ENCODE data around the gene WDR19. TPM values are rescaled to one million over a fixed set of nuclear protein-coding genes. Genes with fewer than 3 reads are reported as not detected.
"Not testable (repeated sequence)": the region's sequence is repeated elsewhere in the genome, so short reads cannot be mapped to it uniquely, and the experiment has no call there.

The WDR19 gene
- total RNA-seq, 1 experiment from 2014 or later: 23.3 TPM

DNA sequence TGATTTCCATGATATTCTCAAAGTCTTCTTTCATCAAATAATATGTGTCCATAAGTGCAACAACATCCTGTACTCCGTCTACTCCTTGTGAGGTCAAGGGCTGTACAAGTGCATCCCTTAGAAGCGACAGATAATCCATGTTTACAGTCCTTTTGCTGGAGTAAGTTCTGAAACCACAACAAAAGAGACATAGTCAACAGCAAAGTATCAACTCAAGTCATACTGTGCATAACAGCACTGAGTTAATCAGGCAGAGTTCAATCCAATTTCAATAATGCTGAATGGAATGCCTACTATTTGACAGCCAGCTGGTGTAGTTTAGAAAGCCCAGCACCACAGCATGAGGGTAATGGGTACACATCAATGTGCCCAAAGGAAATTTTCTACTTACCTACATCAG, 109.4 kb downstream of the WDR19 start:
- Histone ChIP-seq H2AK5ac (ENCODE audit: insufficient read length, low read length) (no peak overlapping the region), H3K27me3 (ENCODE audit: insufficient read depth, low read length) (no peaks in the 10 kb centered on the region), H4K91ac (ENCODE audit: insufficient read length, low read depth, low read length) (no peak overlapping the region), H3K18ac (ENCODE audit: insufficient read length, low read depth, low read length) (no peak overlapping the region), H2BK20ac (ENCODE audit: low read depth, low read length, poor library complexity, severe bottlenecking) (no peak overlapping the region), H3K14ac (ENCODE audit: insufficient read depth, low read length) (no peak overlapping the region), H3K4me2 (ENCODE audit: insufficient read depth, insufficient read length, low read length) (no peak overlapping the region), H3K4ac (ENCODE audit: low read depth, low read length) (no peak overlapping the region), H3K9me3 (ENCODE audit: control insufficient read depth, low read depth, low read length) (no peaks in the 10 kb centered on the region), H2AFZ (ENCODE audit: low read length) (no peak overlapping the region), H3K4me1 (ENCODE audit: insufficient read depth, low read length) (0 out of 2 replicates have a peak, but pooled peaks cover 2% of the 10 kb centered on the region), H3K79me1 (ENCODE audit: insufficient read depth, low read depth, low read length, poor library complexity, severe bottlenecking) (no peaks in the 10 kb centered on the region), H3T11ph (ENCODE audit: low read length) (no peak overlapping the region), H2BK12ac (ENCODE audit: insufficient read length, low read depth, low read length) (no peak overlapping the region), H2BK120ac (ENCODE audit: low read depth, low read length, poor library complexity, severe bottlenecking) (no peak overlapping the region), H2BK15ac (ENCODE audit: low read depth, low read length) (no peak overlapping the region), H2BK5ac (ENCODE audit: insufficient read length, low read length) (no peak overlapping the region), H4K8ac (replicated peaks; ENCODE audit: insufficient read length, low read depth, low read length) (no peak overlapping the region), H3K79me2 (ENCODE audit: insufficient read depth, low read length) (no peaks in the 10 kb centered on the region), H3K56ac (ENCODE audit: insufficient read length, low read depth, low read length) (no peak overlapping the region), H4K5ac (ENCODE audit: insufficient read length, low read depth, low read length) (no peak overlapping the region), H3K23me2 (ENCODE audit: insufficient read length, low read depth, low read length, poor library complexity, severe bottlenecking) (no peaks in the 10 kb centered on the region), H3K23ac (ENCODE audit: insufficient read length, low read depth, low read length) (no peak overlapping the region), H3K9ac (ENCODE audit: extremely low read depth, insufficient read length, low read length) (no peak overlapping the region), H4K20me1 (ENCODE audit: control insufficient read depth, insufficient read depth, insufficient read length) (no peaks in the 10 kb centered on the region), H3K27ac (ENCODE audit: insufficient read length, low read depth, low read length) (no peak overlapping the region)
- Mint-ChIP-seq H3K27ac (no peak overlapping the region), H3K9me3 (no peaks in the 10 kb centered on the region), H3K4me1 (peaks cover 5 to 10% of the 10 kb centered on the region in 2 experiments), H3K36me3 (ENCODE audit: insufficient read depth in 1 of 3, low read depth in 3 of 3) (peaks cover 30 to 76% (median 75%) of the 10 kb centered on the region in 3 experiments), H3K27me3 (ENCODE audit: low read depth) (no peaks in the 10 kb centered on the region), H3K4me3 (no peak overlapping the region)
- no CpG with 5 or more reads among the region's 2 CpGs for WGBS (ENCODE audit: extremely low coverage, insufficient read length, low lambda C conversion rate)
- no peak for DNase-seq
- no peak for TF ChIP-seq CTCF (conservative IDR thresholded peaks at IDR 0.05)

GRCh38 chr4:39292433-39292832, 110.1 kb downstream of the WDR19 start:
- not testable (repeated sequence) for H3K4me3 Mint-ChIP-seq; H2AK5ac ChIP-seq (ENCODE audit: insufficient read length, low read length)

More at GRCh38 chr4:39292433-39292832, 110.1 kb downstream of the WDR19 start:
- H3K79me1 ChIP-seq (ENCODE audit: insufficient read depth, low read depth, low read length, poor library complexity, severe bottlenecking); H3K9ac ChIP-seq (ENCODE audit: extremely low read depth, insufficient read length, low read length); H4K8ac ChIP-seq (replicated peaks; ENCODE audit: insufficient read length, low read depth, low read length); H3K4ac ChIP-seq (ENCODE audit: low read depth, low read length); H3K18ac ChIP-seq (ENCODE audit: insufficient read length, low read depth, low read length); H3K56ac ChIP-seq (ENCODE audit: insufficient read length, low read depth, low read length); H3K4me1 ChIP-seq (ENCODE audit: insufficient read depth, low read length); H2AFZ ChIP-seq (ENCODE audit: low read length); H4K20me1 ChIP-seq (ENCODE audit: control insufficient read depth, insufficient read depth, insufficient read length); H2BK120ac ChIP-seq (ENCODE audit: low read depth, low read length, poor library complexity, severe bottlenecking); H3K27me3 Mint-ChIP-seq (ENCODE audit: low read depth); DNase-seq; H2BK12ac ChIP-seq (ENCODE audit: insufficient read length, low read depth, low read length); H3K27ac Mint-ChIP-seq; H3K23ac ChIP-seq (ENCODE audit: insufficient read length, low read depth, low read length); H3K9me3 Mint-ChIP-seq; H3K14ac ChIP-seq (ENCODE audit: insufficient read depth, low read length); H3K9me3 ChIP-seq (ENCODE audit: control insufficient read depth, low read depth, low read length); H3T11ph ChIP-seq (ENCODE audit: low read length); H3K27ac ChIP-seq (ENCODE audit: insufficient read length, low read depth, low read length); H3K27me3 ChIP-seq (ENCODE audit: insufficient read depth, low read length); H2BK5ac ChIP-seq (ENCODE audit: insufficient read length, low read length); H3K4me2 ChIP-seq (ENCODE audit: insufficient read depth, insufficient read length, low read length); H3K4me1 Mint-ChIP-seq; H2BK20ac ChIP-seq (ENCODE audit: low read depth, low read length, poor library complexity, severe bottlenecking); H4K91ac ChIP-seq (ENCODE audit: insufficient read length, low read depth, low read length); H3K79me2 ChIP-seq (ENCODE audit: insufficient read depth, low read length); H4K5ac ChIP-seq (ENCODE audit: insufficient read length, low read depth, low read length); H2BK15ac ChIP-seq (ENCODE audit: low read depth, low read length); H3K23me2 ChIP-seq (ENCODE audit: insufficient read length, low read depth, low read length, poor library complexity, severe bottlenecking): not testable (repeated sequence)
- H3K36me3 Mint-ChIP-seq (ENCODE audit: insufficient read depth in 1 of 3, low read depth in 3 of 3): peaks cover 24 to 70% (median 70%) of the 10 kb centered on the region in 3 experiments
- WGBS (ENCODE audit: extremely low coverage, insufficient read length, low lambda C conversion rate): no CpG with 5 or more reads among the region's 5 CpGs
